HepG2 (cell line): ENCODE measurements around the gene ITGB1. TPM values are rescaled to one million over a fixed set of nuclear protein-coding genes. Genes with fewer than 3 reads are reported as not detected.

Source experiments
- ARHGAP35 ChIP-seq: sonication (generic); formaldehyde crosslinking; IDR thresholded peaks from 2 replicates; pipeline ENCODE4 v1.9.0; 2022; ENCODE audit warnings: mild to moderate bottlenecking, inconsistent platforms, moderate library complexity, missing genetic modification reagents, borderline replicate concordance
- CENPBD1 ChIP-seq: sonication (generic); formaldehyde crosslinking; IDR thresholded peaks from 2 replicates; pipeline ENCODE4 v1.8.0; 2022; ENCODE audit warnings: missing genetic modification reagents, low read depth, mild to moderate bottlenecking, borderline replicate concordance
- IRF9 ChIP-seq: sonication (generic); formaldehyde crosslinking; IDR thresholded peaks from 2 replicates; pipeline ENCODE4 v1.8.0; 2022; ENCODE audit warnings: missing genetic modification reagents, mild to moderate bottlenecking, borderline replicate concordance
- NFKB2 ChIP-seq: sonication (generic); formaldehyde crosslinking; IDR thresholded peaks from 2 replicates; pipeline ENCODE4 v1.4.0; 2020; ENCODE audit warnings: missing genetic modification reagents, borderline replicate concordance
- TCF7L2 ChIP-seq: IDR thresholded peaks from 2 replicates; pipeline ENCODE4 v1.6.1; 2011; ENCODE audit warnings: mild to moderate bottlenecking, low read depth, low read length, moderate library complexity
- ZNF503 ChIP-seq: sonication (generic); formaldehyde crosslinking; IDR thresholded peaks from 2 replicates; pipeline ENCODE4 v1.4.0; 2020; ENCODE audit warnings: missing genetic modification reagents
- ZNF629 ChIP-seq: sonication (generic); formaldehyde crosslinking; conservative IDR thresholded peaks from 2 replicates; pipeline ENCODE4 v1.5.0; 2020; ENCODE audit warnings: missing genetic modification reagents
- polyA plus RNA-seq, 8 experiments: library from polyadenylated mRNA; depleted of rRNA in 3 of 8; stranded (reverse) in 7 of 8; unstranded in 1 of 8; fragments of >200 nt; fragmentation: Illumina TruSeq in 4 of 8; extraction: Trizol in 4 of 8; gene quantifications; 2 replicates each; pipeline versions ENCODE4 v1.2.1 to v1.2.3, GENCODE V29; 2011 to 2016; ENCODE audit warnings: low read depth in 4 of 8, missing spikeins in 1 of 8, mixed read lengths in 1 of 8; ENCODE audit not compliant: insufficient read depth in 1 of 8
- total RNA-seq, 5 experiments: library from RNA; depleted of rRNA; stranded (reverse); fragments of >200 nt; fragmentation: Illumina TruSeq; extraction: Trizol; gene quantifications; 2 replicates each; pipeline ENCODE4 v1.2.3, GENCODE V29; 2016; ENCODE audit warnings: low read depth in 1 of 5

The ITGB1 gene
- total and polyA plus RNA-seq, 2 of the 13 experiments (the other 11 are each of a cell fraction or from before 2014, with no cell fraction given), result 190 to 204 TPM

- TF ChIP-seq IRF9 (CRISPR knock-in tag) (no peak), NFKB2 (CRISPR knock-in tag) (no peak), ZNF629 (CRISPR knock-in tag) (no peak), ZNF503 (no peak), TCF7L2 (no peak), CENPBD1 (CRISPR knock-in tag) (no peak), ARHGAP35 (CRISPR knock-in tag) (no peak)
These were observed 2.7 kb downstream of the ITGB1 start (continued) for GRCh38 chr10:32955299-32955772.
